Prostate gland (tissue), 2 donors: ENCODE data around the gene ZNF341. TPM values are rescaled to one million over a fixed set of nuclear protein-coding genes. Genes with fewer than 3 reads are reported as not detected.

Experiments used
- DNase-seq: peaks from one replicate; pipeline ENCODE4 v3.0.0-alpha.2; 2019; ENCODE audit warnings: low spot score
- H3K27ac ChIP-seq, 2 donors: fragments of 200-600 bp; sonication (generic); 2 replicates each; pipeline ENCODE4 v1.5.1; 2017 to 2019
- H3K27me3 ChIP-seq: fragments of 200-600 bp; sonication (generic); replicated peaks from 2 replicates; pipeline ENCODE4 v1.5.1; 2019; ENCODE audit not compliant: insufficient read depth
- H3K36me3 ChIP-seq, 2 donors: fragments of 200-600 bp; sonication (generic); 1 replicate in 1 of 2; 2 replicates in 1 of 2; pipeline versions ENCODE4 v1.5.1 to v1.8.1; 2017 to 2019
- H3K4me1 ChIP-seq: fragments of 200-600 bp; sonication (generic); replicated peaks from 2 replicates; pipeline ENCODE4 v1.5.1; 2019
- H3K4me3 ChIP-seq, 2 donors: fragments of 200-600 bp; sonication (generic); 2 replicates each; pipeline ENCODE4 v1.5.1; 2017 to 2019
- H3K9me3 ChIP-seq: fragments of 200-600 bp; sonication (generic); 2 replicates; pipeline ENCODE4 v1.5.1; 2017
- CTCF ChIP-seq, 4 experiments: fragments of 200-600 bp in 2 of 4; fragments of 450-650 bp in 2 of 4; sonication (generic) in 2 of 4; IDR thresholded peaks; 1 replicate in 3 of 4; 2 replicates in 1 of 4; pipeline ENCODE4 v1.5.1; 2016 to 2019; ENCODE audit warnings: antibody characterized with exemption in 4 of 4, mild to moderate bottlenecking in 2 of 4, moderate library complexity in 2 of 4
- POLR2A ChIP-seq: fragments of 450-650 bp; IDR thresholded peaks from one replicate; pipeline ENCODE4 v1.6.1; 2016; ENCODE audit warnings: antibody characterized with exemption, mild to moderate bottlenecking
- POLR2AphosphoS5 ChIP-seq: sonication (generic); formaldehyde crosslinking; IDR thresholded peaks from one replicate; pipeline ENCODE4 v1.6.1; 2017; ENCODE audit warnings: antibody characterized with exemption
- WGBS: methylation state at CpG from one replicate; pipeline ENCODE4 v1.1.5; 2018; 5-methylcytosine and 5-hydroxymethylcytosine counted together
- intact Hi-C: fragments of 100-400 bp; cut with DNase I; formaldehyde crosslinking; loops from one replicate; pipeline ENCODE4 v1.14.2; 2022
- total RNA-seq, 2 donors: library from RNA; depleted of rRNA; stranded (reverse); fragments of >200 nt; gene quantifications; one replicate each; pipeline ENCODE4 v1.1.0, GENCODE V29; 2016

The ZNF341 gene
- total RNA-seq, 2 donors from 2014 or later, result 2.8 to 7.0 TPM

- no peak overlapping the region for H3K27ac ChIP-seq
- intact Hi-C loops, result no loop called here
Observed at GRCh38 chr20:33689493-33689892, 42.3 kb upstream of the ZNF341 start.

GRCh38 chr20:33689973-33690372, 41.8 kb upstream of the ZNF341 start:
- H3K4me1 ChIP-seq, result no peaks in the 10 kb centered on the region
- 52% methylated on average over 4 of the region's 4 CpGs for WGBS

More at GRCh38 chr20:33689493-33689892, 42.3 kb upstream of the ZNF341 start:
- no peaks in the 10 kb centered on the region for H3K9me3 ChIP-seq
- H3K4me1 ChIP-seq, result no peaks in the 10 kb centered on the region
- H3K27me3 ChIP-seq, result no peaks in the 10 kb centered on the region
- TF ChIP-seq POLR2AphosphoS5 (no peak), CTCF (IDR thresholded peaks at IDR 0.05) (no peak), POLR2A (no peak)
- H3K36me3 ChIP-seq, result no peaks in the 10 kb centered on the region
- DNase-seq, result no peak
- 100% methylated on average over 1 of the region's 1 CpG for WGBS
- H3K4me3 ChIP-seq, result no peak overlapping the region

GRCh38 chr20:33693289-33693688, 38.5 kb upstream of the ZNF341 start:
- no peak for TF ChIP-seq POLR2A
- TF ChIP-seq CTCF (IDR thresholded peaks at IDR 0.05), result no peak
- TF ChIP-seq POLR2AphosphoS5, result no peak
- H3K4me3 ChIP-seq, result no peak overlapping the region
- intact Hi-C loops, result no loop called here
- no peaks in the 10 kb centered on the region for H3K27me3 ChIP-seq
- no peak overlapping the region for H3K27ac ChIP-seq
- H3K9me3 ChIP-seq, result no peaks in the 10 kb centered on the region
- H3K36me3 ChIP-seq, result no peaks in the 10 kb centered on the region
- 85% methylated on average over 5 of the region's 5 CpGs for WGBS
- no peaks in the 10 kb centered on the region for H3K4me1 ChIP-seq
- no peak for DNase-seq

More at GRCh38 chr20:33689973-33690372, 41.8 kb upstream of the ZNF341 start:
- Histone ChIP-seq H3K27me3 (no peaks in the 10 kb centered on the region), H3K9me3 (no peaks in the 10 kb centered on the region), H3K4me3 (no peak overlapping the region), H3K27ac (no peak overlapping the region), H3K36me3 (no peaks in the 10 kb centered on the region)
- DNase-seq, result no peak
- TF ChIP-seq POLR2A, result no peak
- TF ChIP-seq POLR2AphosphoS5, result no peak
- TF ChIP-seq CTCF (IDR thresholded peaks at IDR 0.05), result no peak
- intact Hi-C loops, result no loop called here

GRCh38 chr20:33693741-33694638, 37.8 kb upstream of the ZNF341 start:
- Histone ChIP-seq H3K27ac (no peak overlapping the region), H3K9me3 (no peaks in the 10 kb centered on the region), H3K36me3 (no peaks in the 10 kb centered on the region), H3K4me1 (no peaks in the 10 kb centered on the region), H3K4me3 (no peak overlapping the region), H3K27me3 (no peaks in the 10 kb centered on the region)
- 71% methylated on average over 17 of the region's 17 CpGs for WGBS
- TF ChIP-seq POLR2A (no peak), CTCF (IDR thresholded peaks at IDR 0.05) (no peak), POLR2AphosphoS5 (no peak)
- DNase-seq, result no peak
- intact Hi-C loops, result no loop called here

GRCh38 chr20:33694639-33695012, 37.2 kb upstream of the ZNF341 start:
- H3K9me3 ChIP-seq, result no peaks in the 10 kb centered on the region
- intact Hi-C loops, result no loop called here
- no peak for TF ChIP-seq CTCF (IDR thresholded peaks at IDR 0.05)
- no peak for TF ChIP-seq POLR2A
- TF ChIP-seq POLR2AphosphoS5, result no peak
- DNase-seq, result no peak
- no peak overlapping the region for H3K27ac ChIP-seq
- no peaks in the 10 kb centered on the region for H3K36me3 ChIP-seq
- H3K4me3 ChIP-seq, result no peak overlapping the region
- no peaks in the 10 kb centered on the region for H3K27me3 ChIP-seq
- H3K4me1 ChIP-seq, result no peaks in the 10 kb centered on the region
- WGBS, result 70% methylated on average over 6 of the region's 6 CpGs
